ENCODE data around the gene ZNF554.
A peak's percentile ranks its signal among the peaks of the same experiment; 100 is the strongest.

GRCh38 chr19:2782936-2783780, 36.5 kb upstream of the ZNF554 start, which contains the start of gene SGTA:
- TF ChIP-seq CTCF (IDR thresholded peaks at IDR 0.05) = peak; percentile 38
- peak; percentile 87 for TF ChIP-seq YY1 (IDR thresholded peaks at IDR 0.05; ENCODE audit: low read depth)
- TF ChIP-seq RCOR1 (IDR thresholded peaks at IDR 0.05; ENCODE audit: low read length) = peak; percentile 48; the same call in 1 of the 2 replicates
- TF ChIP-seq EZH2phosphoT487 (IDR thresholded peaks at IDR 0.05; ENCODE audit: borderline replicate concordance, low read depth) = no peak
- TF ChIP-seq JUND (IDR thresholded peaks at IDR 0.05) = no peak
- peak; percentile 100 for TF ChIP-seq MXI1 (IDR thresholded peaks at IDR 0.05; ENCODE audit: low read depth, low read length)
- TF ChIP-seq REST (IDR thresholded peaks at IDR 0.05; ENCODE audit: low read depth, low read length) = peak; percentile 60; the same call in 1 of the 2 replicates
- TF ChIP-seq GATA2 (CRISPR knock-in tag; IDR thresholded peaks at IDR 0.05) = no peak
